H1 (cell line): Measurements from ENCODE around the gene MKI67. TPM values are rescaled to one million over a fixed set of nuclear protein-coding genes. Genes with fewer than 3 reads are reported as not detected.
A peak's percentile ranks its signal among the peaks of the same experiment; 100 is the strongest.

Experiments
- CTCF ChIA-PET: fragments of 300-600 bp; sonication (Branson Sonifier 250); formaldehyde crosslinking; loops from one replicate; lab custom pipeline; 2021; ENCODE audit not compliant: partially characterized antibody; lab: Charles Lee
- POLR2A ChIA-PET: fragments of 300-600 bp; sonication (Branson Sonifier 250); formaldehyde crosslinking; loops from one replicate; lab custom pipeline; 2021; ENCODE audit warnings: inconsistent platforms; ENCODE audit not compliant: partially characterized antibody; lab: Charles Lee
- DNase-seq, 2 experiments: peaks; one replicate each; pipeline versions ENCODE4 v3.0.0 to v3.0.0-alpha.2; 2010 to 2022; ENCODE audit warnings: low spot score in 2 of 2, low read depth in 1 of 2, mixed read lengths in 1 of 2
- FAIRE-seq: peaks from 2 replicates; lab custom pipeline; 2011; peaks lifted over from hg19 to GRCh38; lab: Jason Lieb, UNC
- H2AFZ ChIP-seq: 2 replicates; pipeline ENCODE4 v1.8.1; 2012; ENCODE audit warnings: low read length, inconsistent platforms
- H2AK5ac ChIP-seq: 2 replicates; pipeline ENCODE4 v1.6.1; 2013; ENCODE audit warnings: low read depth, low read length
- H2BK120ac ChIP-seq: replicated peaks from 2 replicates; pipeline ENCODE3; 2013; ENCODE audit warnings: low read depth, low read length, inconsistent platforms
- H2BK12ac ChIP-seq: 2 replicates; pipeline ENCODE4 v1.6.1; 2013; ENCODE audit warnings: low read depth, low read length
- H2BK15ac ChIP-seq: 2 replicates; pipeline ENCODE4 v1.6.1; 2013; ENCODE audit warnings: low read length
- H2BK20ac ChIP-seq: 2 replicates; pipeline ENCODE4 v1.6.1; 2013; ENCODE audit warnings: low read length
- H2BK5ac ChIP-seq: 2 replicates; pipeline ENCODE4 v1.6.1; 2013; ENCODE audit warnings: low read depth, low read length
- H3K14ac ChIP-seq: 2 replicates; pipeline ENCODE4 v1.6.1; 2013; ENCODE audit warnings: inconsistent platforms; ENCODE audit not compliant: insufficient read length
- H3K18ac ChIP-seq: 2 replicates; pipeline ENCODE4 v1.6.1; 2013; ENCODE audit warnings: low read length; ENCODE audit errors: extremely low read depth
- H3K23ac ChIP-seq: 2 replicates; pipeline ENCODE4 v1.6.1; 2013; ENCODE audit warnings: inconsistent platforms; ENCODE audit not compliant: insufficient read length
- H3K23me2 ChIP-seq: 2 replicates; pipeline ENCODE4 v1.6.1; 2013; ENCODE audit warnings: low read depth, low read length
- H3K27ac ChIP-seq: 2 replicates; pipeline ENCODE4 v1.6.1; 2011; ENCODE audit warnings: low read depth, low read length, inconsistent platforms
- H3K27me3 ChIP-seq, 4 experiments: replicated peaks in 1 of 4; 1 replicate in 1 of 4; 2 replicates in 3 of 4; pipeline versions ENCODE4 v1.6.1 to v1.8.1; 2011 to 2013; ENCODE audit warnings: low read length in 3 of 4, mild to moderate bottlenecking in 3 of 4, inconsistent platforms in 2 of 4, mixed read lengths in 2 of 4, moderate library complexity in 1 of 4; ENCODE audit not compliant: control insufficient read depth in 3 of 4, insufficient read depth in 3 of 4; ENCODE audit errors: extremely low read depth in 1 of 4
- H3K36me3 ChIP-seq, 4 experiments: 2 replicates each; pipeline versions ENCODE4 v1.6.1 to v1.8.1; 2011 to 2013; ENCODE audit warnings: mild to moderate bottlenecking in 4 of 4, low read length in 3 of 4, moderate library complexity in 2 of 4, control low read depth in 1 of 4, inconsistent platforms in 1 of 4; ENCODE audit not compliant: insufficient read depth in 4 of 4, control insufficient read depth in 2 of 4
- H3K4ac ChIP-seq: replicated peaks from 2 replicates; pipeline ENCODE3; 2013; ENCODE audit warnings: low read length, low read depth, mixed read lengths, inconsistent platforms; ENCODE audit not compliant: insufficient read length
- H3K4me1 ChIP-seq, 4 experiments: replicated peaks in 1 of 4; 1 replicate in 1 of 4; 2 replicates in 3 of 4; pipeline versions ENCODE4 v1.6.1 to v1.8.1; 2011 to 2013; ENCODE audit warnings: low read length in 3 of 4, inconsistent platforms in 2 of 4, mixed read lengths in 1 of 4; ENCODE audit not compliant: insufficient read depth in 4 of 4, control insufficient read depth in 3 of 4
- H3K4me2 ChIP-seq, 2 experiments: 2 replicates each; pipeline versions ENCODE4 v1.6.1 to v1.8.1; 2011 to 2013; ENCODE audit warnings: low read depth in 2 of 2, low read length in 2 of 2, control low read depth in 1 of 2, inconsistent platforms in 1 of 2, mild to moderate bottlenecking in 1 of 2; ENCODE audit not compliant: insufficient read depth in 1 of 2
- H3K4me3 ChIP-seq, 4 experiments: fragments of 200-600, 300-600 bp in 1 of 4; sonication (generic), shearing (Covaris generic), sonication (Bioruptor Twin) in 1 of 4; 2 replicates each; pipeline versions ENCODE4 v1.5.1 to v1.8.1; 2011 to 2016; ENCODE audit warnings: low read length in 4 of 4, low read depth in 3 of 4, control low read depth in 2 of 4, inconsistent platforms in 2 of 4, mild to moderate bottlenecking in 2 of 4, mixed read lengths in 1 of 4, moderate library complexity in 1 of 4; ENCODE audit not compliant: insufficient read depth in 2 of 4; ENCODE audit errors: extremely low read depth in 1 of 4
- H3K56ac ChIP-seq: replicated peaks from 2 replicates; pipeline ENCODE3; 2013; ENCODE audit warnings: low read depth, mild to moderate bottlenecking, mixed read lengths, low read length, inconsistent platforms; ENCODE audit not compliant: insufficient read length
- H3K79me1 ChIP-seq: 2 replicates; pipeline ENCODE4 v1.6.1; 2013; ENCODE audit warnings: low read depth, low read length, control low read depth
- H3K79me2 ChIP-seq, 2 experiments: 2 replicates each; pipeline versions ENCODE4 v1.6.1 to v1.8.1; 2012 to 2013; ENCODE audit warnings: low read length in 2 of 2, mild to moderate bottlenecking in 2 of 2, inconsistent platforms in 1 of 2; ENCODE audit not compliant: insufficient read depth in 2 of 2, control insufficient read depth in 1 of 2
- H3K9ac ChIP-seq, 4 experiments: replicated peaks in 1 of 4; 1 replicate in 1 of 4; 2 replicates in 3 of 4; pipeline versions ENCODE4 v1.6.1 to v1.8.1; 2011 to 2013; ENCODE audit warnings: low read depth in 3 of 4, low read length in 3 of 4, control low read depth in 2 of 4, mild to moderate bottlenecking in 2 of 4, moderate library complexity in 2 of 4, inconsistent platforms in 1 of 4; ENCODE audit errors: extremely low read depth in 1 of 4
- H3K9me3 ChIP-seq, 2 experiments: 2 replicates each; pipeline versions ENCODE4 v1.6.1 to v1.8.1; 2012 to 2013; ENCODE audit warnings: mild to moderate bottlenecking in 2 of 2, moderate library complexity in 2 of 2, control low read depth in 1 of 2, inconsistent platforms in 1 of 2, low read depth in 1 of 2, low read length in 1 of 2, mixed read lengths in 1 of 2; ENCODE audit not compliant: insufficient read depth in 2 of 2
- H4K20me1 ChIP-seq, 2 experiments: replicated peaks in 1 of 2; 2 replicates each; pipeline versions ENCODE3 to v1.8.1; 2011 to 2013; ENCODE audit warnings: inconsistent platforms in 2 of 2, low read length in 2 of 2, mild to moderate bottlenecking in 1 of 2; ENCODE audit not compliant: insufficient read depth in 2 of 2, control insufficient read depth in 1 of 2
- H4K5ac ChIP-seq: 2 replicates; pipeline ENCODE4 v1.6.1; 2013; ENCODE audit warnings: low read length, low read depth, mixed read lengths, inconsistent platforms; ENCODE audit not compliant: insufficient read length
- H4K8ac ChIP-seq: 2 replicates; pipeline ENCODE4 v1.8.0; 2013; ENCODE audit warnings: mild to moderate bottlenecking, moderate library complexity, low read length, inconsistent platforms; ENCODE audit not compliant: insufficient read depth; ENCODE audit errors: extremely low read depth
- H4K91ac ChIP-seq: replicated peaks from 2 replicates; pipeline ENCODE3; 2013; ENCODE audit warnings: low read length, mixed read lengths, inconsistent platforms; ENCODE audit not compliant: insufficient read length
- CTCF ChIP-seq, 3 experiments: IDR thresholded peaks; 1 replicate in 2 of 3; 2 replicates in 1 of 3; pipeline versions ENCODE4 v1.5.1 to v1.6.1; 2011; ENCODE audit warnings: low read length in 3 of 3, mild to moderate bottlenecking in 3 of 3, inconsistent platforms in 2 of 3, low read depth in 1 of 3, moderate library complexity in 1 of 3; ENCODE audit not compliant: insufficient read depth in 1 of 3; ENCODE audit errors: control extremely low read depth in 1 of 3
- EP300 ChIP-seq, 2 experiments: IDR thresholded peaks; 1 replicate in 1 of 2; 2 replicates in 1 of 2; pipeline ENCODE4 v1.6.1; 2011 to 2012; ENCODE audit warnings: low read depth in 2 of 2, low read length in 2 of 2, mild to moderate bottlenecking in 2 of 2, borderline replicate concordance in 1 of 2, inconsistent platforms in 1 of 2, moderate library complexity in 1 of 2
- FOSL1 ChIP-seq: IDR thresholded peaks from 2 replicates; pipeline ENCODE4 v1.6.1; 2011; ENCODE audit warnings: mild to moderate bottlenecking, low read depth, low read length, moderate library complexity; ENCODE audit not compliant: insufficient read depth
- HDAC6 ChIP-seq: IDR thresholded peaks from one replicate; pipeline ENCODE4 v1.7.1; 2012; ENCODE audit warnings: low read depth, mild to moderate bottlenecking, inconsistent platforms, low read length, moderate library complexity
- MAX ChIP-seq: IDR thresholded peaks from 2 replicates; pipeline ENCODE4 v1.6.1; 2012; ENCODE audit warnings: inconsistent platforms
- SIRT6 ChIP-seq: IDR thresholded peaks from one replicate; pipeline ENCODE4 v1.7.1; 2012; ENCODE audit warnings: low read length, inconsistent platforms
- SUZ12 ChIP-seq: fragments of 200-600 bp; sonication (generic); IDR thresholded peaks from 2 replicates; pipeline ENCODE4 v1.6.1; 2012; ENCODE audit warnings: mild to moderate bottlenecking, inconsistent platforms, low read length, moderate library complexity, mixed read lengths
- ZNF274 ChIP-seq: IDR thresholded peaks from 2 replicates; pipeline ENCODE4 v1.7.0; 2012; ENCODE audit warnings: low read length, borderline replicate concordance; ENCODE audit errors: extremely low read depth
- WGBS, 2 experiments: shearing (Covaris generic) in 1 of 2; methylation state at CpG; one replicate each; pipeline versions ENCODE4 v1.1.6 to v1.1.7; 2013 to 2015; ENCODE audit warnings: low lambda C conversion rate in 2 of 2, mixed read lengths in 2 of 2, inconsistent platforms in 1 of 2, low coverage in 1 of 2, missing lambda C conversion rate in 1 of 2; ENCODE audit not compliant: insufficient replicate concordance in 2 of 2, insufficient coverage in 1 of 2, insufficient read length in 1 of 2; ENCODE audit errors: extremely low coverage in 1 of 2, missing lambda C conversion rate in 1 of 2; 5-methylcytosine and 5-hydroxymethylcytosine counted together
- polyA plus RNA-seq, 7 experiments: library from polyadenylated mRNA; depleted of rRNA in 3 of 7; stranded (reverse) in 5 of 7; unstranded in 2 of 7; fragments of >200 nt in 5 of 7; fragments of 200-250 nt in 2 of 7; gene quantifications; 1 replicate in 5 of 7; 2 replicates in 1 of 7; 4 replicates in 1 of 7; pipeline versions ENCODE4 v1.2.1 to v1.2.3, GENCODE V29; 2011 to 2013; ENCODE audit warnings: missing spikeins in 2 of 7, mixed read lengths in 2 of 7
- total RNA-seq: library from RNA; stranded (reverse); fragmentation: NEBNext Ultra II Directional; extraction: Animal tissue kit (Norgen Biotek cat#: 25700); gene quantifications from 2 replicates; pipeline ENCODE4 v1.2.1, GENCODE V29; 2021

Gene MKI67
- total and polyA plus RNA-seq, 2 of the 8 experiments (the other 6 are each of a cell fraction or from before 2014, with no cell fraction given), result 15.8 to 85.1 TPM

- no peak overlapping the region for H2BK15ac ChIP-seq
- no peak overlapping the region for H3K4me2 ChIP-seq
- H3K56ac ChIP-seq, result no peak overlapping the region
- ChIA-PET POLR2A (no interaction called here), CTCF (interaction anchor here (1.6 to 3.4 kb wide), 7 partner anchors 8 to 155 kb away, joined by 5 to 26 read pairs (median 9); no protein-coding TSS in a partner anchor)
- WGBS, 2 experiments, result 90% methylated on average over 9 of the region's 9 CpGs; no CpG with 5 or more reads in 1 of the 2 experiments
- no peak overlapping the region for H3K18ac ChIP-seq
- no peak overlapping the region for H4K91ac ChIP-seq
- H3K4me3 ChIP-seq, result no peak overlapping the region
- H2BK5ac ChIP-seq, result peak overlapping the region; percentile 75; the same call in 1 of the 2 replicates
- DNase-seq (no peak), FAIRE-seq (no peak)
- no peaks in the 10 kb centered on the region for H3K36me3 ChIP-seq
- no peaks in the 10 kb centered on the region for H3K9me3 ChIP-seq
- H3K27ac ChIP-seq, result no peak overlapping the region
- no peaks in the 10 kb centered on the region for H3K79me2 ChIP-seq
- no peak overlapping the region for H2BK20ac ChIP-seq
- no peaks in the 10 kb centered on the region for H3K27me3 ChIP-seq
- no peak overlapping the region for H2BK120ac ChIP-seq
- H3K23ac ChIP-seq, result no peak overlapping the region
- no peak overlapping the region for H4K8ac ChIP-seq
- peak overlapping the region; percentile 98; the same call in 1 of the 2 replicates for H2BK12ac ChIP-seq
- H3K4me1 ChIP-seq, result peaks cover 9 to 21% (median 15%) of the 10 kb centered on the region in 4 experiments
- no peak overlapping the region for H2AFZ ChIP-seq
- peak overlapping the region; percentile 100; the same call in 1 of the 2 replicates for H2AK5ac ChIP-seq
- no peak overlapping the region for H3K14ac ChIP-seq
- no peak overlapping the region for H4K5ac ChIP-seq
- H3K23me2 ChIP-seq, result peaks cover 6% of the 10 kb centered on the region; the same call in 1 of the 2 replicates
- no peak overlapping the region for H3K9ac ChIP-seq
- no peaks in the 10 kb centered on the region for H3K79me1 ChIP-seq
- peaks cover 0 to 5% of the 10 kb centered on the region in 2 experiments for H4K20me1 ChIP-seq
- H3K4ac ChIP-seq, result no peak overlapping the region
- TF ChIP-seq ZNF274 (no peak), EP300 (IDR thresholded peaks at IDR 0.05; ENCODE audit: borderline replicate concordance in 1 of 2, low read depth in 2 of 2, low read length in 2 of 2) (no peak), CTCF (IDR thresholded peaks at IDR 0.05; ENCODE audit: control extremely low read depth in 1 of 3, insufficient read depth in 1 of 3, low read depth in 1 of 3, low read length in 3 of 3) (no peak), SUZ12 (no peak), SIRT6 (no peak), HDAC6 (no peak), MAX (no peak), FOSL1 (no peak)
These were observed 65.6 kb downstream of the MKI67 start for GRCh38 chr10:128060341-128061250.
